Nephron progenitor cell (in vitro differentiated cells): ENCODE measurements around the gene MACROD2.

Experiments
- DNase-seq: peaks from one replicate; pipeline ENCODE4 v3.0.0; 2021
- H3K27ac Mint-ChIP-seq: 2 replicates; pipeline ENCODE4 v1.8.0; 2021; ENCODE audit warnings: mild to moderate bottlenecking, moderate library complexity, mixed read lengths
- H3K27me3 Mint-ChIP-seq: 2 replicates; pipeline ENCODE4 v1.8.0; 2021; ENCODE audit warnings: mild to moderate bottlenecking, low read depth, mixed read lengths; ENCODE audit not compliant: poor library complexity
- H3K36me3 Mint-ChIP-seq: 2 replicates; pipeline ENCODE4 v1.8.0; 2021; ENCODE audit warnings: low read depth, mixed read lengths
- H3K4me1 Mint-ChIP-seq: 2 replicates; pipeline ENCODE4 v1.8.0; 2021; ENCODE audit warnings: mixed read lengths
- H3K4me3 Mint-ChIP-seq: 2 replicates; pipeline ENCODE4 v1.8.0; 2021; ENCODE audit warnings: mild to moderate bottlenecking, moderate library complexity, mixed read lengths
- H3K9me3 Mint-ChIP-seq: 2 replicates; pipeline ENCODE4 v1.8.0; 2021; ENCODE audit warnings: mild to moderate bottlenecking, moderate library complexity, mixed read lengths
- CTCF ChIP-seq: fragments of 200-600 bp; sonication (generic); IDR thresholded peaks from 2 replicates; pipeline ENCODE4 v1.5.0; 2021; ENCODE audit warnings: antibody characterized with exemption

The MACROD2 gene

GRCh38 chr20:15411781-15412180 is 1416.5 kb downstream of the MACROD2 start:
- Mint-ChIP-seq H3K9me3 (no peaks in the 10 kb centered on the region), H3K4me1 (no peaks in the 10 kb centered on the region), H3K27me3 (peaks cover 3% of the 10 kb centered on the region), H3K27ac (no peak overlapping the region), H3K4me3 (no peak overlapping the region), H3K36me3 (no peaks in the 10 kb centered on the region)
- TF ChIP-seq CTCF: no peak
- DNase-seq: no peak

- Mint-ChIP-seq H3K36me3 (no peaks in the 10 kb centered on the region), H3K27me3 (peaks cover 3% of the 10 kb centered on the region), H3K4me3 (no peak overlapping the region), H3K27ac (no peak overlapping the region), H3K9me3 (no peaks in the 10 kb centered on the region), H3K4me1 (peaks cover 8% of the 10 kb centered on the region)
- no peak for DNase-seq
- TF ChIP-seq CTCF: no peak
Measured at GRCh38 chr20:15415908-15416307, 1420.6 kb downstream of the MACROD2 start.

GRCh38 chr20:15419856-15420255 is 1424.5 kb downstream of the MACROD2 start:
- H3K36me3 Mint-ChIP-seq: no peaks in the 10 kb centered on the region
- peaks cover 12% of the 10 kb centered on the region for H3K4me1 Mint-ChIP-seq
- H3K27ac Mint-ChIP-seq: no peak overlapping the region
- DNase-seq: no peak
- no peaks in the 10 kb centered on the region for H3K9me3 Mint-ChIP-seq
- no peak for TF ChIP-seq CTCF
- no peak overlapping the region for H3K4me3 Mint-ChIP-seq
- peaks cover 3% of the 10 kb centered on the region for H3K27me3 Mint-ChIP-seq

- peaks cover 17% of the 10 kb centered on the region for H3K4me1 Mint-ChIP-seq
- no peak overlapping the region for H3K27ac Mint-ChIP-seq
- H3K9me3 Mint-ChIP-seq: peaks cover 10% of the 10 kb centered on the region
- H3K36me3 Mint-ChIP-seq: no peaks in the 10 kb centered on the region
- H3K27me3 Mint-ChIP-seq: peaks cover 6% of the 10 kb centered on the region
- no peak for DNase-seq
- H3K4me3 Mint-ChIP-seq: no peak overlapping the region
- TF ChIP-seq CTCF: no peak
Measured at GRCh38 chr20:15422966-15423365, 1427.7 kb downstream of the MACROD2 start.

- H3K4me3 Mint-ChIP-seq: no peak overlapping the region
- H3K27ac Mint-ChIP-seq: no peak overlapping the region
- H3K36me3 Mint-ChIP-seq: no peaks in the 10 kb centered on the region
- H3K27me3 Mint-ChIP-seq: no peaks in the 10 kb centered on the region
- TF ChIP-seq CTCF: no peak
- H3K9me3 Mint-ChIP-seq: peaks cover 20% of the 10 kb centered on the region
- H3K4me1 Mint-ChIP-seq: peaks cover 9% of the 10 kb centered on the region
- no peak for DNase-seq
Measured at GRCh38 chr20:15439551-15439950, 1444.2 kb downstream of the MACROD2 start.

- H3K36me3 Mint-ChIP-seq: no peaks in the 10 kb centered on the region
- H3K27me3 Mint-ChIP-seq: no peaks in the 10 kb centered on the region
- no peak for TF ChIP-seq CTCF
- H3K9me3 Mint-ChIP-seq: peaks cover 17% of the 10 kb centered on the region
- no peak for DNase-seq
- no peak overlapping the region for H3K4me3 Mint-ChIP-seq
- H3K27ac Mint-ChIP-seq: no peak overlapping the region
- H3K4me1 Mint-ChIP-seq: peaks cover 9% of the 10 kb centered on the region
Measured at GRCh38 chr20:15440049-15440820, 1444.9 kb downstream of the MACROD2 start.
